K562 (cell line): ENCODE measurements around the gene WSCD2. TPM values are rescaled to one million over a fixed set of nuclear protein-coding genes. Genes with fewer than 3 reads are reported as not detected.
A peak's percentile ranks its signal among the peaks of the same experiment; 100 is the strongest.

Experiments used
- ATAC-seq: fragments of 200-7000 bp; cut with Tn5 transposase; 3 replicates; pipeline ENCODE4 v1.9.1; 2020; ENCODE audit warnings: moderate library complexity
- BruUV-seq: library from RNA; stranded (reverse); fragments of 400-500 nt; replicated peaks from 2 replicates; lab custom pipeline; 2021; lab: Mats Ljungman, UMichigan
- CTCF ChIA-PET: fragments of 300-600 bp; formaldehyde crosslinking; extraction: SDS; loops from one replicate; lab custom pipeline; 2021; ENCODE audit warnings: low intra/inter-chr PET ratio; lab: Yijun Ruan, JAX
- POLR2A ChIA-PET: fragments of 300-600, 350-650 bp; sonication (Branson Sonifier 250); formaldehyde crosslinking; extraction: SDS; loops from one replicate; lab custom pipeline; 2021; ENCODE audit warnings: antibody characterized with exemption, inconsistent platforms; lab: Yijun Ruan, JAX
- DNase-seq, 4 experiments: peaks; one replicate each; pipeline versions ENCODE4 v3.0.0 to v3.0.0-alpha.2; 2011 to 2018; ENCODE audit warnings: low spot score in 3 of 4, mixed read lengths in 3 of 4; ENCODE audit errors: extremely low read depth in 1 of 4
- FAIRE-seq: peaks from 2 replicates; lab custom pipeline; 2011; peaks lifted over from hg19 to GRCh38; lab: Jason Lieb, UNC
- H2AFZ ChIP-seq: 2 replicates; pipeline ENCODE4 v1.6.0; 2011; ENCODE audit warnings: low read depth, low read length, control low read depth, inconsistent platforms
- H3K27ac ChIP-seq: fragments of 200-600 bp; 3 replicates; pipeline ENCODE4 v1.8.0; 2011; ENCODE audit warnings: low read depth, mild to moderate bottlenecking, control low read depth, inconsistent platforms, low read length, moderate library complexity, mixed read lengths; ENCODE audit errors: extremely low read depth
- H3K27me3 ChIP-seq, 2 experiments: fragments of 300-600 bp in 1 of 2; 2 replicates in 1 of 2; 3 replicates in 1 of 2; pipeline versions ENCODE4 v1.6.0 to v1.8.0; 2011; ENCODE audit warnings: inconsistent platforms in 2 of 2, low read length in 2 of 2, mild to moderate bottlenecking in 1 of 2, mixed read lengths in 1 of 2, moderate library complexity in 1 of 2; ENCODE audit not compliant: control insufficient read depth in 2 of 2, insufficient read depth in 2 of 2
- H3K36me3 ChIP-seq: fragments of 300-600 bp; 3 replicates; pipeline ENCODE4 v1.8.0; 2011; ENCODE audit warnings: mild to moderate bottlenecking, low read length, inconsistent platforms; ENCODE audit not compliant: control insufficient read depth, insufficient read depth
- H3K4me1 ChIP-seq, 2 experiments: fragments of 200-600 bp in 1 of 2; replicated peaks in 1 of 2; 2 replicates in 1 of 2; 3 replicates in 1 of 2; pipeline versions ENCODE4 v1.5.1 to v1.8.0; 2011; ENCODE audit warnings: inconsistent platforms in 2 of 2, low read length in 2 of 2, mild to moderate bottlenecking in 1 of 2, mixed read lengths in 1 of 2, moderate library complexity in 1 of 2; ENCODE audit not compliant: control insufficient read depth in 2 of 2, insufficient read depth in 2 of 2
- H3K4me2 ChIP-seq: 2 replicates; pipeline ENCODE4 v1.6.1; 2011; ENCODE audit warnings: low read length, control low read depth, inconsistent platforms, mixed read lengths; ENCODE audit not compliant: insufficient read depth
- H3K4me3 ChIP-seq: fragments of 200-600 bp; sonication (generic), shearing (Covaris generic); 2 replicates; pipeline ENCODE4 v1.5.1; 2016; ENCODE audit warnings: control low read depth, inconsistent platforms
- H3K79me2 ChIP-seq: fragments of 200-600 bp; 3 replicates; pipeline ENCODE4 v1.8.0; 2011; ENCODE audit warnings: low read length, inconsistent platforms; ENCODE audit not compliant: control insufficient read depth, insufficient read depth
- H3K9ac ChIP-seq, 2 experiments: 2 replicates each; pipeline versions ENCODE4 v1.6.0 to v1.6.1; 2011; ENCODE audit warnings: low read depth in 2 of 2, low read length in 2 of 2, control low read depth in 1 of 2, inconsistent platforms in 1 of 2, mild to moderate bottlenecking in 1 of 2, mixed read lengths in 1 of 2; ENCODE audit not compliant: insufficient read depth in 1 of 2
- H3K9me1 ChIP-seq: one replicate; pipeline ENCODE4 v1.6.0; 2011; ENCODE audit warnings: inconsistent platforms, mild to moderate bottlenecking, low read length, moderate library complexity; ENCODE audit not compliant: control insufficient read depth, insufficient read depth
- H3K9me3 ChIP-seq: replicated peaks from 2 replicates; pipeline ENCODE4 v1.5.1; 2011; ENCODE audit warnings: low read depth, low read length, inconsistent platforms; ENCODE audit not compliant: control insufficient read depth, insufficient read depth
- H4K20me1 ChIP-seq: replicated peaks from 2 replicates; pipeline ENCODE4 v1.6.1; 2011; ENCODE audit warnings: low read length, inconsistent platforms, mixed read lengths; ENCODE audit not compliant: control insufficient read depth, insufficient read depth
- BCOR ChIP-seq: fragments of 450-650 bp; IDR thresholded peaks from 2 replicates; pipeline ENCODE4 v1.6.1; 2016
- CEBPG ChIP-seq, 3 experiments: fragments of 200-800 bp in 1 of 3; sonication (Bioruptor generic) in 1 of 3; sonication (generic) in 1 of 3; formaldehyde crosslinking in 1 of 3; IDR thresholded peaks in 2 of 3; conservative IDR thresholded peaks in 1 of 3; 2 replicates each; pipeline versions ENCODE4 v1.6.1 to v1.8.0; 2016 to 2022; ENCODE audit warnings: missing compliant biosample characterization in 2 of 3, missing genetic modification characterization in 2 of 3, mild to moderate bottlenecking in 1 of 3, missing genetic modification reagents in 1 of 3
- CHD1 ChIP-seq: fragments of 200-600 bp; sonication (generic); IDR thresholded peaks from one replicate; pipeline ENCODE4 v1.6.1; 2012; ENCODE audit warnings: mild to moderate bottlenecking, moderate library complexity, low read length, inconsistent platforms
- KDM1A ChIP-seq, 2 experiments: fragments of 450-650 bp; IDR thresholded peaks; 2 replicates each; pipeline ENCODE4 v1.6.1; 2016; ENCODE audit warnings: mild to moderate bottlenecking in 2 of 2
- MLX ChIP-seq, 2 experiments: fragments of 450-650 bp in 1 of 2; sonication (generic) in 1 of 2; formaldehyde crosslinking; conservative IDR thresholded peaks; 2 replicates each; pipeline versions ENCODE4 v1.4.0 to v1.8.1; 2020 to 2022; ENCODE audit warnings: mild to moderate bottlenecking in 1 of 2, missing genetic modification reagents in 1 of 2
- MNT ChIP-seq, 2 experiments: fragments of 450-650 bp; conservative IDR thresholded peaks; 2 replicates each; pipeline ENCODE4 v1.6.1; 2017; ENCODE audit warnings: mild to moderate bottlenecking in 2 of 2, moderate library complexity in 2 of 2
- RBM25 ChIP-seq: fragments of 200-400 bp; formaldehyde crosslinking; IDR thresholded peaks from 2 replicates; pipeline ENCODE4 v1.6.1; 2018; ENCODE audit warnings: low read length, low read depth, moderate library complexity; ENCODE audit not compliant: severe bottlenecking
- RCOR1 ChIP-seq, 2 experiments: IDR thresholded peaks; 2 replicates each; pipeline ENCODE4 v1.6.1; 2012; ENCODE audit warnings: low read depth in 2 of 2, low read length in 2 of 2, borderline replicate concordance in 1 of 2, improper control_type of control experiment in 1 of 2
- ZFP36 ChIP-seq: fragments of 150-350 bp; IDR thresholded peaks from 2 replicates; pipeline ENCODE4 v1.6.1; 2018; ENCODE audit warnings: low read length, low read depth; ENCODE audit not compliant: partially characterized antibody
- ZNF239 ChIP-seq: fragments of 250-450 bp; sonication (Bioruptor Pico); IDR thresholded peaks from 2 replicates; pipeline ENCODE4 v1.4.0; 2020; ENCODE audit warnings: mild to moderate bottlenecking
- WGBS: fragments of 100-300 bp; shearing (Covaris generic); methylation state at CpG from one replicate; pipeline ENCODE4 v1.1.6; 2016; ENCODE audit warnings: low coverage, mixed read lengths; ENCODE audit not compliant: insufficient coverage; ENCODE audit errors: missing lambda C conversion rate; 5-methylcytosine and 5-hydroxymethylcytosine counted together
- in situ Hi-C: fragments of 300-500 bp; cut with MboI; formaldehyde crosslinking; loops from 4 replicates; pipeline ENCODE4 v1.15.0; 2018; ENCODE audit warnings: inconsistent platforms, mixed read lengths
- intact Hi-C: fragments of 100-400 bp; cut with micrococcal nuclease; formaldehyde crosslinking; loops from 2 replicates; pipeline ENCODE4 v1.14.2; 2022
- polyA plus RNA-seq, 8 experiments: library from polyadenylated mRNA; depleted of rRNA in 4 of 8; stranded (reverse) in 5 of 8; unstranded in 3 of 8; fragments of >200 nt; fragmentation: Nextera tagmentation in 2 of 8; fragmentation: Illumina TruSeq in 1 of 8; extraction: Ambion mirVana in 2 of 8; extraction: Trizol in 1 of 8; gene quantifications; 2 replicates each; pipeline versions ENCODE4 v1.2.1 to v1.2.3, GENCODE V29; 2011 to 2014; ENCODE audit warnings: inconsistent platforms in 1 of 8, missing spikeins in 1 of 8
- total RNA-seq, 7 experiments: library from RNA; depleted of rRNA in 6 of 7; stranded (reverse); fragments of >200 nt in 6 of 7; fragmentation: Illumina TruSeq in 2 of 7; extraction: Trizol in 2 of 7; gene quantifications; 2 replicates each; pipeline versions ENCODE4 v1.2.1 to v1.2.3, GENCODE V29; 2011 to 2021; ENCODE audit warnings: low replicate concordance in 1 of 7

Gene WSCD2
- total and polyA plus RNA-seq, 9 of the 15 experiments (the other 6 are each of a cell fraction or from before 2014, with no cell fraction given): 0.72 to 14.1 (median 4.0) TPM

DNA sequence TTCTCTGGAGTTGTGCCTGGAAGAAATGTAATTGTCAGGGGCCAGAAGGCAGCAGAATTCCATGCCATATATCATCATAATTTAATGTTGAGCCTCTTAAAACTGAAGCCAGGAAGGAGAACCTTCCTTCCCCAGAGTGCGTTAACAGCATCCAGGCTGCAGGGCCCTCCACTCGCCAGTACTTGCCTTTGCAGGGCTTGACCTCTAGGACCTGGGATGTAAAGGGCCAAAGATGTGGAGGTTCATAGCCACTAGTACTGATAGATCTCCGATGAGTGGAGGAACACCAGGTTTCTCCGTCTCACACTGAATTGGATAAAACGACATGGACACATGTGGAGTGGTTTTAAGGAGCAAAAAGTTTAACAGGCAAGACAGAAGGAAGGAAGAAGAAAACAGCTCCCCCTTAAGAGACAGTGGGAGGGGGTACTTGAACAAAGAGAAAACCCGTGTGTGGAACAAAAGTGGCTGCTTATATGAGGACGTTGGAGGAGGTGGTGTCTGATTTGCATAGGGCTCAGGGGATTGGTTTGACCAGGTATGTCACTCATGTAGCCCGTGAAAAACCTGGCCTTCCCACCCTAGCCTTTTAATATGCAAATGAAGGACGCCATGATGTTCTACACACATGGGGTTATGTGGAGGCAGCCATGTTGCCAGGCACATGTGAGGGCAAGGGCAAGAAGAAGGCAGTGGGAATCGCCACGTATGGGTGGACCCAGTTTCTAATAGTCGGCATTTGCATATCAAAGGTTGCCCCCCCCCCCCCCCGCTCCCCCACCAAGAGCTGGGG lies 38.8 kb upstream of the WSCD2 start (continued):
- 0 out of 4 replicates have a peak, but pooled peaks of 1 of the 2 experiments have one; percentile 29 for TF ChIP-seq MNT (conservative IDR thresholded peaks at IDR 0.05)

- no peak for DNase-seq
- intact Hi-C loops (loop anchor here (10.0 kb wide), 1 partner anchor 404 kb away; no protein-coding TSS in a partner anchor), in situ Hi-C loops (no loop called here)
- peak overlapping the region; percentile 81 for H2AFZ ChIP-seq
- FAIRE-seq: no peak
- H3K9ac ChIP-seq: no peak overlapping the region
- no peaks in the 10 kb centered on the region for H3K9me1 ChIP-seq
- ChIA-PET POLR2A (interaction anchor here (1.0 to 1.4 kb wide), 4 partner anchors 9 to 408 kb away, joined by 3 to 7 read pairs (median 4); no protein-coding TSS in a partner anchor), CTCF (interaction anchor here (0.6 kb wide), 1 partner anchor 1303 kb away, joined by 3 read pairs; no protein-coding TSS in a partner anchor)
- no peaks in the 10 kb centered on the region for H3K9me3 ChIP-seq
- no peak overlapping the region for H3K4me3 ChIP-seq
- WGBS: 23% methylated on average over 10 of the region's 10 CpGs
- H3K4me1 ChIP-seq: peaks cover 0 to 2% of the 10 kb centered on the region in 2 experiments; a peak in 1 of 5 replicates
- BruUV-seq: no TSS peak
- H3K27me3 ChIP-seq: peaks cover 5 to 9% of the 10 kb centered on the region in 2 experiments; a peak in 3 of 5 replicates
- no peaks in the 10 kb centered on the region for H3K36me3 ChIP-seq
- H4K20me1 ChIP-seq: no peaks in the 10 kb centered on the region
- no peak overlapping the region; the same call in 1 of the 2 replicates for H3K4me2 ChIP-seq
- no peaks in the 10 kb centered on the region for H3K79me2 ChIP-seq
- no peak for ATAC-seq
- no peak overlapping the region for H3K27ac ChIP-seq
- TF ChIP-seq ZNF239 (CRISPR knock-in tag): no peak
- peak; percentile 71 for TF ChIP-seq ZFP36
- TF ChIP-seq RCOR1 (IDR thresholded peaks at IDR 0.05; ENCODE audit: borderline replicate concordance in 1 of 2, low read depth in 2 of 2, low read length in 2 of 2): peak in 1 of 2 experiments; percentile 20; a peak in 1 of 4 replicates
- no peak for TF ChIP-seq CEBPG (CRISPR knock-in tag; IDR thresholded peaks at IDR 0.05)
- no peak for TF ChIP-seq CEBPG (tag; conservative IDR thresholded peaks at IDR 0.05 in 1 of 2, IDR thresholded peaks at IDR 0.05 in 1 of 2)
- no peak for TF ChIP-seq MLX (CRISPR knock-in tag; conservative IDR thresholded peaks at IDR 0.05)
- peak; percentile 84 for TF ChIP-seq BCOR
- TF ChIP-seq CHD1: no peak
- TF ChIP-seq RBM25: peak; percentile 83
- TF ChIP-seq KDM1A (IDR thresholded peaks at IDR 0.05): peak in 1 of 2 experiments; percentile 27; a peak in 1 of 4 replicates
These were observed 38.0 kb upstream of the WSCD2 start for GRCh38 chr12:108090932-108091678.
